Measurements from ENCODE around the gene NENF. TPM values are rescaled to one million over a fixed set of nuclear protein-coding genes. Genes with fewer than 3 reads are reported as not detected.

Gene NENF
- total RNA-seq, 2 donors from 2014 or later, result 56.8 to 134 TPM

- Histone ChIP-seq H3K4me1 (peaks cover 0 to 41% of the 10 kb centered on the region in 2 donors), H3K4me3 (no peak overlapping the region), H3K27ac (peak overlapping the region; percentile 58 to 71), H3K36me3 (no peaks in the 10 kb centered on the region), H3K9me3 (no peaks in the 10 kb centered on the region), H3K27me3 (no peaks in the 10 kb centered on the region)
- no peak for TF ChIP-seq CTCF (IDR thresholded peaks at IDR 0.05)
- peak; percentile 77 for DNase-seq (ENCODE audit: low spot score)
These were observed 19.8 kb downstream of the NENF start for GRCh38 chr1:212452323-212453155.

- H3K9me3 ChIP-seq, result no peaks in the 10 kb centered on the region
- DNase-seq (ENCODE audit: low spot score), result no peak
- H3K4me3 ChIP-seq, result no peak overlapping the region
- no peaks in the 10 kb centered on the region for H3K27me3 ChIP-seq
- peak overlapping the region; percentile 58 to 71 for H3K27ac ChIP-seq
- no peak for TF ChIP-seq CTCF (IDR thresholded peaks at IDR 0.05)
- no peaks in the 10 kb centered on the region for H3K36me3 ChIP-seq
- H3K4me1 ChIP-seq, result peaks cover 0 to 41% of the 10 kb centered on the region in 2 donors
These were observed 20.6 kb downstream of the NENF start for GRCh38 chr1:212453156-212453857.

GRCh38 chr1:212454741-212455140 lies 22.0 kb downstream of the NENF start:
- peaks cover 0 to 41% of the 10 kb centered on the region in 2 donors for H3K4me1 ChIP-seq
- H3K36me3 ChIP-seq, result no peaks in the 10 kb centered on the region
- no peaks in the 10 kb centered on the region for H3K27me3 ChIP-seq
- H3K4me3 ChIP-seq, result no peak overlapping the region
- H3K27ac ChIP-seq, result no peak overlapping the region
- no peak for TF ChIP-seq CTCF (IDR thresholded peaks at IDR 0.05)
- H3K9me3 ChIP-seq, result no peaks in the 10 kb centered on the region
- no peak for DNase-seq (ENCODE audit: low spot score)

- no peak for TF ChIP-seq CTCF (IDR thresholded peaks at IDR 0.05)
- H3K36me3 ChIP-seq, result no peaks in the 10 kb centered on the region
- peak overlapping the region in 1 of 2 donors; percentile 66 for H3K27ac ChIP-seq
- peaks cover 0 to 41% of the 10 kb centered on the region in 2 donors for H3K4me1 ChIP-seq
- no peak for DNase-seq (ENCODE audit: low spot score)
- no peaks in the 10 kb centered on the region for H3K27me3 ChIP-seq
- H3K4me3 ChIP-seq, result no peak overlapping the region
- no peaks in the 10 kb centered on the region for H3K9me3 ChIP-seq
These were observed 22.7 kb downstream of the NENF start for GRCh38 chr1:212455401-212455800.

GRCh38 chr1:212455803-212456528 lies 23.2 kb downstream of the NENF start:
- no peaks in the 10 kb centered on the region for H3K27me3 ChIP-seq
- TF ChIP-seq CTCF (IDR thresholded peaks at IDR 0.05), result peak; percentile 94 to 100
- peaks cover 0 to 36% of the 10 kb centered on the region in 2 donors for H3K4me1 ChIP-seq
- peak overlapping the region in 1 of 2 donors; percentile 22 for H3K4me3 ChIP-seq
- peak overlapping the region; percentile 64 to 66 for H3K27ac ChIP-seq
- H3K9me3 ChIP-seq, result no peaks in the 10 kb centered on the region
- no peaks in the 10 kb centered on the region for H3K36me3 ChIP-seq
- DNase-seq (ENCODE audit: low spot score), result peak; percentile 95
